Measurements from ENCODE around the gene CTTNBP2. TPM values are rescaled to one million over a fixed set of nuclear protein-coding genes. Genes with fewer than 3 reads are reported as not detected.

CTTNBP2 gene
- total and polyA plus RNA-seq, 10 donors = 0.68 to 15.1 (median 8.5) TPM

GRCh38 chr7:117719377-117719776 lies 153.9 kb downstream of the CTTNBP2 start:
- Histone ChIP-seq H3K27me3 (replicated peaks in 1 of 7) (no peaks in the 10 kb centered on the region), H3K9me3 (no peaks in the 10 kb centered on the region), H3K4me1 (no peaks in the 10 kb centered on the region), H3K36me3 (peaks cover 0 to 16% (median 0%) of the 10 kb centered on the region in 6 donors), H3K27ac (no peak overlapping the region), H3K4me3 (no peak overlapping the region)
- TF ChIP-seq POLR2AphosphoS5 (IDR thresholded peaks at IDR 0.05) (no peak), POLR2A (IDR thresholded peaks at IDR 0.05) (no peak), CTCF (IDR thresholded peaks at IDR 0.05 in 8 of 11, conservative IDR thresholded peaks at IDR 0.05 in 3 of 11) (no peak)
- intact Hi-C loops (cut with DNase I; ENCODE audit: low total_unique reads) = loop anchor here (10.0 kb wide), 1 partner anchor 315 kb away; no protein-coding TSS in a partner anchor
- DNase-seq = no peak
- WGBS, 5 donors = 55 to 74% (median 68%) methylated on average over 3 of the region's 3 CpGs

GRCh38 chr7:117718116-117718835 lies 155.0 kb downstream of the CTTNBP2 start:
- H3K9me3 ChIP-seq = no peaks in the 10 kb centered on the region
- peaks cover 0 to 9% (median 0%) of the 10 kb centered on the region in 6 donors for H3K36me3 ChIP-seq
- TF ChIP-seq POLR2AphosphoS5 (IDR thresholded peaks at IDR 0.05) = no peak
- no peak for TF ChIP-seq CTCF (IDR thresholded peaks at IDR 0.05 in 8 of 11, conservative IDR thresholded peaks at IDR 0.05 in 3 of 11)
- DNase-seq = no peak
- H3K4me1 ChIP-seq = no peaks in the 10 kb centered on the region
- 77 to 87% (median 83%) methylated on average over 6 of the region's 6 CpGs for WGBS, 5 donors
- H3K27me3 ChIP-seq (replicated peaks in 1 of 7) = no peaks in the 10 kb centered on the region
- intact Hi-C loops (cut with DNase I; ENCODE audit: low total_unique reads) = loop anchor here (10.0 kb wide), 1 partner anchor 313 kb away; no protein-coding TSS in a partner anchor
- no peak overlapping the region for H3K27ac ChIP-seq
- no peak overlapping the region for H3K4me3 ChIP-seq

- TF ChIP-seq CTCF (IDR thresholded peaks at IDR 0.05 in 8 of 11, conservative IDR thresholded peaks at IDR 0.05 in 3 of 11) (no peak), POLR2A (IDR thresholded peaks at IDR 0.05) (no peak), POLR2AphosphoS5 (IDR thresholded peaks at IDR 0.05) (no peak)
- Histone ChIP-seq H3K36me3 (peaks cover 0 to 9% (median 0%) of the 10 kb centered on the region in 6 donors), H3K4me3 (no peak overlapping the region), H3K27me3 (replicated peaks in 1 of 7) (no peaks in the 10 kb centered on the region), H3K27ac (no peak overlapping the region), H3K9me3 (no peaks in the 10 kb centered on the region), H3K4me1 (no peaks in the 10 kb centered on the region)
- 91 to 95% (median 94%) methylated on average over 2 of the region's 2 CpGs for whole genome bisulfite sequencing, 5 donors
- intact Hi-C loops (cut with DNase I; ENCODE audit: low total_unique reads) = loop anchor here (10.0 kb wide), 1 partner anchor 313 kb away; no protein-coding TSS in a partner anchor
- no peak for DNase-seq
These were observed 155.9 kb downstream of the CTTNBP2 start for GRCh38 chr7:117717357-117717756.

- no peaks in the 10 kb centered on the region for H3K27me3 ChIP-seq (replicated peaks in 1 of 7)
- H3K4me1 ChIP-seq = no peaks in the 10 kb centered on the region
- peaks cover 0 to 9% (median 0%) of the 10 kb centered on the region in 6 donors for H3K36me3 ChIP-seq
- no peak overlapping the region for H3K27ac ChIP-seq
- no peaks in the 10 kb centered on the region for H3K9me3 ChIP-seq
- WGBS, 5 donors = 65 to 74% (median 72%) methylated on average over 5 of the region's 5 CpGs
- H3K4me3 ChIP-seq = no peak overlapping the region
- DNase-seq = no peak
- intact Hi-C loops (cut with DNase I; ENCODE audit: low total_unique reads) = loop anchor here (10.0 kb wide), 1 partner anchor 312 kb away; no protein-coding TSS in a partner anchor
- no peak for TF ChIP-seq POLR2AphosphoS5 (IDR thresholded peaks at IDR 0.05)
These were observed 156.4 kb downstream of the CTTNBP2 start for GRCh38 chr7:117716707-117717299.

All from spleen (tissue), 11 donors.